Nephron progenitor cell (in vitro differentiated cells): Measurements from ENCODE around the gene WNT2B.

Experiments
- DNase-seq: peaks from one replicate; pipeline ENCODE4 v3.0.0; 2021
- H3K27ac Mint-ChIP-seq: 2 replicates; pipeline ENCODE4 v1.8.0; 2021; ENCODE audit warnings: mild to moderate bottlenecking, moderate library complexity, mixed read lengths
- H3K27me3 Mint-ChIP-seq: 2 replicates; pipeline ENCODE4 v1.8.0; 2021; ENCODE audit warnings: mild to moderate bottlenecking, low read depth, mixed read lengths; ENCODE audit not compliant: poor library complexity
- H3K36me3 Mint-ChIP-seq: 2 replicates; pipeline ENCODE4 v1.8.0; 2021; ENCODE audit warnings: low read depth, mixed read lengths
- H3K4me1 Mint-ChIP-seq: 2 replicates; pipeline ENCODE4 v1.8.0; 2021; ENCODE audit warnings: mixed read lengths
- H3K4me3 Mint-ChIP-seq: 2 replicates; pipeline ENCODE4 v1.8.0; 2021; ENCODE audit warnings: mild to moderate bottlenecking, moderate library complexity, mixed read lengths
- H3K9me3 Mint-ChIP-seq: 2 replicates; pipeline ENCODE4 v1.8.0; 2021; ENCODE audit warnings: mild to moderate bottlenecking, moderate library complexity, mixed read lengths
- CTCF ChIP-seq: fragments of 200-600 bp; sonication (generic); IDR thresholded peaks from 2 replicates; pipeline ENCODE4 v1.5.0; 2021; ENCODE audit warnings: antibody characterized with exemption

Gene WNT2B

GRCh38 chr1:112515311-112516009 lies 6.7 kb downstream of the WNT2B start:
- Mint-ChIP-seq H3K9me3 (no peaks in the 10 kb centered on the region), H3K4me3 (no peak overlapping the region), H3K27ac (no peak overlapping the region), H3K4me1 (peaks cover 9% of the 10 kb centered on the region), H3K36me3 (no peaks in the 10 kb centered on the region), H3K27me3 (peaks cover 43% of the 10 kb centered on the region)
- DNase-seq = peak; percentile 58
- no peak for TF ChIP-seq CTCF

DNA sequence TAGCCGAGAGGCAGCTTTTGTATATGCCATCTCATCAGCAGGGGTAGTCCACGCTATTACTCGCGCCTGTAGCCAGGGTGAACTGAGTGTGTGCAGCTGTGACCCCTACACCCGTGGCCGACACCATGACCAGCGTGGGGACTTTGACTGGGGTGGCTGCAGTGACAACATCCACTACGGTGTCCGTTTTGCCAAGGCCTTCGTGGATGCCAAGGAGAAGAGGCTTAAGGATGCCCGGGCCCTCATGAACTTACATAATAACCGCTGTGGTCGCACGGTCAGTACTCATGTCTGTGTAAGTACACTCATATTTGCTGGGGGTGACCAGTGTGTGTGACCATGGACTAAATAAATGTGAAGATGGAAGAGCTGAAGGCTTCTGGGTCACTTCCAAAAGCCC lies 7.4 kb downstream of the WNT2B start:
- Mint-ChIP-seq H3K4me3 (no peak overlapping the region), H3K4me1 (peaks cover 9% of the 10 kb centered on the region), H3K9me3 (no peaks in the 10 kb centered on the region), H3K27ac (no peak overlapping the region), H3K27me3 (peaks cover 36% of the 10 kb centered on the region), H3K36me3 (no peaks in the 10 kb centered on the region)
- DNase-seq = no peak
- TF ChIP-seq CTCF = no peak

- peaks cover 25% of the 10 kb centered on the region for H3K27me3 Mint-ChIP-seq
- H3K4me3 Mint-ChIP-seq = no peak overlapping the region
- no peak for DNase-seq
- no peaks in the 10 kb centered on the region for H3K9me3 Mint-ChIP-seq
- H3K36me3 Mint-ChIP-seq = no peaks in the 10 kb centered on the region
- H3K27ac Mint-ChIP-seq = no peak overlapping the region
- no peak for TF ChIP-seq CTCF
- peaks cover 9% of the 10 kb centered on the region for H3K4me1 Mint-ChIP-seq
Observed at GRCh38 chr1:112517231-112517630, 8.5 kb downstream of the WNT2B start.

DNA sequence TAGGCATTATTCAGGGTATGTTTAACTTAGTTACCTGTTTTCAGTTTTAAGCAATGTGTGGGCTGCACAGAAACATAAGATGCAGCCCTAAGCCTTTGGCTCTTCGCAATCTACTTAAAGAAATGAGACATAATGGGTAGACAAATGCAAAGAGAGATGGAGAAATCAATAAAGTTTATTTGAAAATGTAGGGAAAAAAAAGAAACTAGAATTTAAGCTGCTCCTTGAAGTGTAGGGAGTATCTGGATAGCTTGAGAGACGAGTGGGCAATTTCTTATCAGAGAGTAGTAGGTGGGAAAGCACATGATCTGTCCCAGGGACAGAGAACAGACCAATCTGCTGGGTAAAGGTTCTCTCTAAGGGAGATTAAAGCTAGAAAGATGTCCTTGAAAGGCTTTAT lies 8.9 kb downstream of the WNT2B start:
- Mint-ChIP-seq H3K9me3 (no peaks in the 10 kb centered on the region), H3K27ac (no peak overlapping the region), H3K27me3 (peaks cover 21% of the 10 kb centered on the region), H3K36me3 (no peaks in the 10 kb centered on the region), H3K4me1 (peaks cover 13% of the 10 kb centered on the region), H3K4me3 (no peak overlapping the region)
- TF ChIP-seq CTCF = no peak
- no peak for DNase-seq

DNA sequence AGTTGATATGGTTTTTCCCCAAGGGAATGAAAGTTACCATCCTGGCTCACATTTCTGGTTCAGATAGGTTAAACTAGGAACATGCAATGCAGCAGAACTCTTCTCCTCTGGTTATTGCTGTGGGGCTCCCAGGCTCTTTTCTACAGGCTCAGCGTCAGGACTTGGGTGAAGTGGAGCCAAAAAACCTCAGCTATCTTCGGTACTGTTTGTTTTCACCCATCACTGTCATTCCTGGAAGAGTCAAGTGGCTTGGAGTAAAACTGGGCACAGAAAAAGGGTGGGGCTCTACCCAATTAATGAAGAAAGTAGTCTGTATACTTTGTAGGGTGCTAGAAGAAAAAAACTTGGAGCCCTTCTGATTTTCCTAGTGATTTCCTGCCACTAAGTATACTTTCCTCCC lies 9.4 kb downstream of the WNT2B start:
- Mint-ChIP-seq H3K4me3 (no peak overlapping the region), H3K36me3 (no peaks in the 10 kb centered on the region), H3K27ac (no peak overlapping the region), H3K4me1 (peaks cover 14% of the 10 kb centered on the region), H3K9me3 (no peaks in the 10 kb centered on the region), H3K27me3 (peaks cover 17% of the 10 kb centered on the region)
- DNase-seq = no peak
- TF ChIP-seq CTCF = no peak

GRCh38 chr1:112520166-112520565 lies 11.4 kb downstream of the WNT2B start:
- Mint-ChIP-seq H3K27ac (no peak overlapping the region), H3K4me1 (peaks cover 28% of the 10 kb centered on the region), H3K36me3 (peaks cover 5% of the 10 kb centered on the region), H3K9me3 (no peaks in the 10 kb centered on the region), H3K4me3 (no peak overlapping the region), H3K27me3 (peaks cover 7% of the 10 kb centered on the region)
- no peak for DNase-seq
- no peak for TF ChIP-seq CTCF
